ENCODE results near the gene RPS27.

GRCh38 chr1:153991806-153992205 lies 1.2 kb downstream of the RPS27 start:
- no peak for TF ChIP-seq CTCF (IDR thresholded peaks at IDR 0.05; ENCODE audit: low read depth, low read length, missing input control)
- no peak for TF ChIP-seq SP1 (IDR thresholded peaks at IDR 0.05)

All from liver (tissue), 3 donors.